GM12878 (cell line): ENCODE measurements around the gene PRPF6. TPM values are rescaled to one million over a fixed set of nuclear protein-coding genes. Genes with fewer than 3 reads are reported as not detected.

ENCODE experiments used
- BCLAF1 ChIP-seq: fragments of 450-650 bp; IDR thresholded peaks from 2 replicates; pipeline ENCODE4 v1.6.1; 2017; ENCODE audit warnings: antibody characterized with exemption, mild to moderate bottlenecking, moderate library complexity
- CBX5 ChIP-seq: sonication (generic); IDR thresholded peaks from 2 replicates; pipeline ENCODE4 v1.6.1; 2016; ENCODE audit warnings: low read depth, moderate library complexity, mild to moderate bottlenecking, inconsistent platforms
- CTCF ChIP-seq, 3 experiments: IDR thresholded peaks in 2 of 3; conservative IDR thresholded peaks in 1 of 3; 2 replicates each; pipeline ENCODE4 v1.5.1; 2011; ENCODE audit warnings: low read depth in 3 of 3, low read length in 3 of 3, mild to moderate bottlenecking in 3 of 3, control low read depth in 2 of 3, moderate library complexity in 2 of 3, inconsistent platforms in 1 of 3, mixed read lengths in 1 of 3; ENCODE audit not compliant: control insufficient read depth in 2 of 3, insufficient read depth in 1 of 3; ENCODE audit errors: extremely low read depth in 1 of 3
- HCFC1 ChIP-seq: fragments of 150-350 bp; IDR thresholded peaks from 2 replicates; pipeline ENCODE4 v1.6.1; 2014; ENCODE audit warnings: low read length
- HDAC2 ChIP-seq: fragments of 200-600 bp; sonication (generic); IDR thresholded peaks from 2 replicates; pipeline ENCODE4 v1.6.1; 2017
- POLR2A ChIP-seq: IDR thresholded peaks from 2 replicates; pipeline ENCODE4 v1.6.1; 2011; ENCODE audit warnings: low read depth, mild to moderate bottlenecking, low read length
- PRDM15 ChIP-seq: fragments of 450-650 bp; formaldehyde crosslinking; IDR thresholded peaks from 2 replicates; pipeline ENCODE4 v1.4.0; 2020; ENCODE audit warnings: mild to moderate bottlenecking, moderate library complexity
- RB1 ChIP-seq: fragments of 450-650 bp; formaldehyde crosslinking; IDR thresholded peaks from 2 replicates; pipeline ENCODE4 v1.6.1; 2017; ENCODE audit warnings: mild to moderate bottlenecking, borderline replicate concordance
- SKIL ChIP-seq: fragments of 450-650 bp; IDR thresholded peaks from 2 replicates; pipeline ENCODE4 v1.6.1; 2017; ENCODE audit warnings: mild to moderate bottlenecking, low read depth, inconsistent platforms; ENCODE audit not compliant: poor library complexity, severe bottlenecking
- SRF ChIP-seq, 2 experiments: IDR thresholded peaks; 2 replicates each; pipeline ENCODE4 v1.6.1; 2011; ENCODE audit warnings: low read depth in 2 of 2, low read length in 2 of 2, mild to moderate bottlenecking in 1 of 2, moderate library complexity in 1 of 2
- TBL1XR1 ChIP-seq: IDR thresholded peaks from 2 replicates; pipeline ENCODE4 v1.6.1; 2012; ENCODE audit warnings: low read depth, low read length, improper control_type of control experiment
- polyA plus RNA-seq, 11 experiments: library from polyadenylated mRNA; depleted of rRNA in 4 of 11; unstranded in 6 of 11; stranded (reverse) in 5 of 11; fragments of >200 nt; fragmentation: Nextera tagmentation in 4 of 11; fragmentation: Illumina TruSeq in 1 of 11; extraction: Ambion mirVana in 4 of 11; extraction: Trizol in 1 of 11; gene quantifications; 1 replicate in 1 of 11; 2 replicates in 10 of 11; pipeline versions ENCODE4 v1.2.1 to v1.2.3, GENCODE V29; 2011 to 2016; ENCODE audit warnings: inconsistent platforms in 2 of 11, missing spikeins in 2 of 11, low read depth in 1 of 11
- total RNA-seq, 4 experiments: library from RNA; depleted of rRNA in 3 of 4; stranded (reverse); fragments of >200 nt in 3 of 4; fragmentation: Illumina TruSeq in 1 of 4; extraction: Trizol in 1 of 4; gene quantifications; 2 replicates each; pipeline versions ENCODE4 v1.2.1 to v1.2.3, GENCODE V29; 2013 to 2021
- TF ChIP-seq, protein P1 (sequence below): IDR thresholded peaks from 2 replicates; pipeline ENCODE4 v1.6.1; 2012; ENCODE audit warnings: improper control_type of control experiment, low read depth, low read length; ENCODE audit not compliant: insufficient replicate concordance

Gene PRPF6
- total and polyA plus RNA-seq, 10 of the 15 experiments (the other 5 are each of a cell fraction or from before 2014, with no cell fraction given): 5.0 to 102 (median 71.3) TPM

DNA sequence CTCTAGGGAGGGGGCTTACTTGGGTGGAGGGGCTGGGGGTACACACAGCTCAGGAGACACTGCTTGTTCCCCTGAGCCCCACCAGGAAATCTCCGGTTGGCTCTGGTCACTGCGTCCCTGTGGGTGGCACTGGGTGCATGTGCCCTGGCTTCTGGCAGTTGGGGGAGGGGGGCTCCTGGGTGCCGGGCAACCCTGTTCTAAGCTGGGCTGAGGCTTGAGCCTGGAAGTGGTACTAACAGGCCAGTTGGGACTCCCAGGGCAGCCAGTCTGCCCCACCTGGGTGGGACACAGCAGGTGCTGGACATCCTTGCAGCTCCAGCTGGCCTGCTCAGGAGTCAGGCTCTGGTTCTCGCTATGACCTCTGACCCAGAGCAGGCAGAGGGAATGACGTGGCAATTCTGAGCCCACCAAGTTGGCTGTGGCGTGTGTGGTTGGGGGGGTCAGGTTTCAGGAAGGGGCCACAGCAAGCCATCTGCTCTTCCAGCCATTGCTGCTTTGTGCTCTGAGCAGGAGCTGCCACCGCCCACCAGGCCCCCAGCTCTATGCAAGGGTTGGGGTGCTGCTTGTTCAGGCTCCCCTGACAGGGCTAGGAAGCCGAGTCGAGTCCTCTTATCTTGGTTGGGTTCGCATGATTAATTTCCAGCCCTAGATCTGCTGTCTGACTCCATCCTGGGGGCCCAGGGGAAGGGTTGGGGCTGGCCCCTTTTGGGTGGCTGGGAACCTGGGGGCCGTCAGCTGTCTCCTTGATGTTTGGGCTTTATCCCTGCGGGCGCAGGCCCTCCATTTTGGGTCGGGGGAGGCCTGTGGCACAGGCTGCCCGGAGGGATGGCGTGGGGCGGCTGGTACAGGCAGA is 55.6 kb downstream of the PRPF6 start (continued):
- TF ChIP-seq RB1 (no peak), POLR2A (peak; percentile 56), BCLAF1 (no peak), HDAC2 (no peak), SKIL (no peak), TBL1XR1 (no peak), HCFC1 (no peak), CTCF (IDR thresholded peaks at IDR 0.05 in 2 of 3, conservative IDR thresholded peaks at IDR 0.05 in 1 of 3; ENCODE audit: control insufficient read depth in 2 of 3, extremely low read depth in 1 of 3, insufficient read depth in 1 of 3, low read depth in 3 of 3, low read length in 3 of 3) (no peak), CBX5 (no peak), PRDM15 (CRISPR knock-in tag) (0 out of 2 replicates have a peak, but pooled peaks have one; percentile 42), SRF (IDR thresholded peaks at IDR 0.05; ENCODE audit: low read depth in 2 of 2, low read length in 2 of 2) (no peak)
- TF ChIP-seq, protein P1, sequence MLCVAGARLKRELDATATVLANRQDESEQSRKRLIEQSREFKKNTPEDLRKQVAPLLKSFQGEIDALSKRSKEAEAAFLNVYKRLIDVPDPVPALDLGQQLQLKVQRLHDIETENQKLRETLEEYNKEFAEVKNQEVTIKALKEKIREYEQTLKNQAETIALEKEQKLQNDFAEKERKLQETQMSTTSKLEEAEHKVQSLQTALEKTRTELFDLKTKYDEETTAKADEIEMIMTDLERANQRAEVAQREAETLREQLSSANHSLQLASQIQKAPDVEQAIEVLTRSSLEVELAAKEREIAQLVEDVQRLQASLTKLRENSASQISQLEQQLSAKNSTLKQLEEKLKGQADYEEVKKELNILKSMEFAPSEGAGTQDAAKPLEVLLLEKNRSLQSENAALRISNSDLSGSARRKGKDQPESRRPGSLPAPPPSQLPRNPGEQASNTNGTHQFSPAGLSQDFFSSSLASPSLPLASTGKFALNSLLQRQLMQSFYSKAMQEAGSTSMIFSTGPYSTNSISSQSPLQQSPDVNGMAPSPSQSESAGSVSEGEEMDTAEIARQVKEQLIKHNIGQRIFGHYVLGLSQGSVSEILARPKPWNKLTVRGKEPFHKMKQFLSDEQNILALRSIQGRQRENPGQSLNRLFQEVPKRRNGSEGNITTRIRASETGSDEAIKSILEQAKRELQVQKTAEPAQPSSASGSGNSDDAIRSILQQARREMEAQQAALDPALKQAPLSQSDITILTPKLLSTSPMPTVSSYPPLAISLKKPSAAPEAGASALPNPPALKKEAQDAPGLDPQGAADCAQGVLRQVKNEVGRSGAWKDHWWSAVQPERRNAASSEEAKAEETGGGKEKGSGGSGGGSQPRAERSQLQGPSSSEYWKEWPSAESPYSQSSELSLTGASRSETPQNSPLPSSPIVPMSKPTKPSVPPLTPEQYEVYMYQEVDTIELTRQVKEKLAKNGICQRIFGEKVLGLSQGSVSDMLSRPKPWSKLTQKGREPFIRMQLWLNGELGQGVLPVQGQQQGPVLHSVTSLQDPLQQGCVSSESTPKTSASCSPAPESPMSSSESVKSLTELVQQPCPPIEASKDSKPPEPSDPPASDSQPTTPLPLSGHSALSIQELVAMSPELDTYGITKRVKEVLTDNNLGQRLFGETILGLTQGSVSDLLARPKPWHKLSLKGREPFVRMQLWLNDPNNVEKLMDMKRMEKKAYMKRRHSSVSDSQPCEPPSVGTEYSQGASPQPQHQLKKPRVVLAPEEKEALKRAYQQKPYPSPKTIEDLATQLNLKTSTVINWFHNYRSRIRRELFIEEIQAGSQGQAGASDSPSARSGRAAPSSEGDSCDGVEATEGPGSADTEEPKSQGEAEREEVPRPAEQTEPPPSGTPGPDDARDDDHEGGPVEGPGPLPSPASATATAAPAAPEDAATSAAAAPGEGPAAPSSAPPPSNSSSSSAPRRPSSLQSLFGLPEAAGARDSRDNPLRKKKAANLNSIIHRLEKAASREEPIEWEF: no peak
